SK-N-SH (cell line): Measurements from ENCODE around the gene FBN1.

Experiments used
- EP300 ChIP-seq, 2 experiments: IDR thresholded peaks; 2 replicates each; pipeline versions ENCODE4 v1.4.0 to v1.6.1; 2012; ENCODE audit warnings: borderline replicate concordance in 1 of 2, low read depth in 1 of 2, low read length in 1 of 2
- FOSL2 ChIP-seq: IDR thresholded peaks from 2 replicates; pipeline ENCODE4 v1.4.0; 2012; ENCODE audit warnings: low read depth, mild to moderate bottlenecking, moderate library complexity, borderline replicate concordance
- JUND ChIP-seq: IDR thresholded peaks from 2 replicates; pipeline ENCODE4 v1.4.0; 2012
- MAX ChIP-seq: IDR thresholded peaks from 2 replicates; pipeline ENCODE4 v1.4.0; 2012; ENCODE audit warnings: low read depth
- SMC3 ChIP-seq: IDR thresholded peaks from 2 replicates; pipeline ENCODE4 v1.6.1; 2012; ENCODE audit warnings: low read depth, low read length, improper control_type of control experiment
- ZBTB33 ChIP-seq: IDR thresholded peaks from 2 replicates; pipeline ENCODE4 v1.4.0; 2012; ENCODE audit warnings: low read depth, borderline replicate concordance
- TF ChIP-seq, protein P1 (sequence below): fragments of 150-350 bp; IDR thresholded peaks from 2 replicates; pipeline ENCODE4 v1.6.1; 2016; ENCODE audit warnings: mild to moderate bottlenecking, low read depth, low read length
- TF ChIP-seq, protein P2 (sequence below): fragments of 200-600 bp; sonication (generic); IDR thresholded peaks from 2 replicates; pipeline ENCODE4 v1.6.1; 2017; ENCODE audit warnings: antibody characterized with exemption, mild to moderate bottlenecking, moderate library complexity

DNA sequence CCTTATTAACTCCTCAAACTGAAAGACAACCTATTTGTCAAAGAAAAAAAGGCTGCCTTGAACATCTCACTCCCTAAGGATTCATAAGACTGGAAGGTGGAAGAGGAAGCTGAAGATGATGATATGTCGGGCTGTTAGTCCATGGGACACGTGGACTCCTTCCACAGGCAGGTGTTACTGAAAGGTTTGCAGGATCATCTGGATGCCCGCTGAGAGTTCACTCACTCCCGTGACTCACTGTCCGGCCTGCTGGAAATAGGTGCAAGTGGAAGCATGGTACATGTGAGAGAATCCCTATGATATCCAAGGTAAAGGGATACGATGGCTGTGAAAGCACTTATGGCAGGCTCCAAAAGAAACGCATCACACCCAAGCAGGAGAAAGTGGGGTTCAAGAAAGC is 33.3 kb upstream of the FBN1 start:
- no peak for TF ChIP-seq EP300 (IDR thresholded peaks at IDR 0.05; ENCODE audit: borderline replicate concordance in 1 of 2, low read depth in 1 of 2, low read length in 1 of 2)
- TF ChIP-seq, protein P1, sequence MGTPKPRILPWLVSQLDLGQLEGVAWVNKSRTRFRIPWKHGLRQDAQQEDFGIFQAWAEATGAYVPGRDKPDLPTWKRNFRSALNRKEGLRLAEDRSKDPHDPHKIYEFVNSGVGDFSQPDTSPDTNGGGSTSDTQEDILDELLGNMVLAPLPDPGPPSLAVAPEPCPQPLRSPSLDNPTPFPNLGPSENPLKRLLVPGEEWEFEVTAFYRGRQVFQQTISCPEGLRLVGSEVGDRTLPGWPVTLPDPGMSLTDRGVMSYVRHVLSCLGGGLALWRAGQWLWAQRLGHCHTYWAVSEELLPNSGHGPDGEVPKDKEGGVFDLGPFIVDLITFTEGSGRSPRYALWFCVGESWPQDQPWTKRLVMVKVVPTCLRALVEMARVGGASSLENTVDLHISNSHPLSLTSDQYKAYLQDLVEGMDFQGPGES: no peak
- TF ChIP-seq, protein P2, sequence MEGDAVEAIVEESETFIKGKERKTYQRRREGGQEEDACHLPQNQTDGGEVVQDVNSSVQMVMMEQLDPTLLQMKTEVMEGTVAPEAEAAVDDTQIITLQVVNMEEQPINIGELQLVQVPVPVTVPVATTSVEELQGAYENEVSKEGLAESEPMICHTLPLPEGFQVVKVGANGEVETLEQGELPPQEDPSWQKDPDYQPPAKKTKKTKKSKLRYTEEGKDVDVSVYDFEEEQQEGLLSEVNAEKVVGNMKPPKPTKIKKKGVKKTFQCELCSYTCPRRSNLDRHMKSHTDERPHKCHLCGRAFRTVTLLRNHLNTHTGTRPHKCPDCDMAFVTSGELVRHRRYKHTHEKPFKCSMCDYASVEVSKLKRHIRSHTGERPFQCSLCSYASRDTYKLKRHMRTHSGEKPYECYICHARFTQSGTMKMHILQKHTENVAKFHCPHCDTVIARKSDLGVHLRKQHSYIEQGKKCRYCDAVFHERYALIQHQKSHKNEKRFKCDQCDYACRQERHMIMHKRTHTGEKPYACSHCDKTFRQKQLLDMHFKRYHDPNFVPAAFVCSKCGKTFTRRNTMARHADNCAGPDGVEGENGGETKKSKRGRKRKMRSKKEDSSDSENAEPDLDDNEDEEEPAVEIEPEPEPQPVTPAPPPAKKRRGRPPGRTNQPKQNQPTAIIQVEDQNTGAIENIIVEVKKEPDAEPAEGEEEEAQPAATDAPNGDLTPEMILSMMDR: no peak
- TF ChIP-seq SMC3: no peak
- no peak for TF ChIP-seq JUND
- no peak for TF ChIP-seq ZBTB33
- TF ChIP-seq FOSL2: no peak
- TF ChIP-seq MAX: no peak
